Transverse colon (tissue), 4 donors: ENCODE results near the gene MED20.

Experiments
- POLR2A ChIP-seq: fragments of 450-650 bp; IDR thresholded peaks from one replicate; pipeline ENCODE4 v1.6.1; 2016; ENCODE audit warnings: antibody characterized with exemption, mild to moderate bottlenecking, moderate library complexity
- POLR2AphosphoS5 ChIP-seq, 3 donors: sonication (generic); formaldehyde crosslinking; IDR thresholded peaks; one replicate each; pipeline ENCODE4 v1.6.1; 2016; ENCODE audit warnings: antibody characterized with exemption in 3 of 3
- TF ChIP-seq, protein P1 (sequence below), 5 experiments: fragments of 200-600 bp in 3 of 5; fragments of 450-650 bp in 2 of 5; sonication (generic) in 3 of 5; IDR thresholded peaks; 1 replicate in 2 of 5; 2 replicates in 3 of 5; pipeline ENCODE4 v1.5.1; 2016 to 2017; ENCODE audit warnings: antibody characterized with exemption in 5 of 5, inconsistent platforms in 3 of 5, mild to moderate bottlenecking in 2 of 5, moderate library complexity in 1 of 5

DNA sequence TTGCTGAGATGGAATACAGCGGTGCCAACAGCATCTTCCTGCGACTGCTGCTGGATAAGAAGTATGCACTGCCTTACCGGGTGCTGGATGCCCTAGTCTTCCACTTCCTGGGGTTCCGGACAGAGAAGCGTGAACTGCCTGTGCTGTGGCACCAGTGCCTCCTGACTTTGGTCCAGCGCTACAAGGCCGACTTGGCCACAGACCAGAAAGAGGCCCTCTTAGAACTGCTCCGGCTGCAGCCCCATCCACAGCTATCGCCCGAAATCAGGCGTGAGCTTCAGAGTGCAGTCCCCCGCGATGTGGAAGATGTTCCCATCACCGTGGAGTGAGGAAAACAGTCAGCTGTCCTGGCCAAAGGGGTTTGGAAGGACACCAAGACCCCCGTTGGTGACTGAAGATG lies 11.4 kb upstream of the MED20 start:
- TF ChIP-seq POLR2AphosphoS5 (IDR thresholded peaks at IDR 0.05) (no peak), POLR2A (no peak)
- TF ChIP-seq, protein P1, sequence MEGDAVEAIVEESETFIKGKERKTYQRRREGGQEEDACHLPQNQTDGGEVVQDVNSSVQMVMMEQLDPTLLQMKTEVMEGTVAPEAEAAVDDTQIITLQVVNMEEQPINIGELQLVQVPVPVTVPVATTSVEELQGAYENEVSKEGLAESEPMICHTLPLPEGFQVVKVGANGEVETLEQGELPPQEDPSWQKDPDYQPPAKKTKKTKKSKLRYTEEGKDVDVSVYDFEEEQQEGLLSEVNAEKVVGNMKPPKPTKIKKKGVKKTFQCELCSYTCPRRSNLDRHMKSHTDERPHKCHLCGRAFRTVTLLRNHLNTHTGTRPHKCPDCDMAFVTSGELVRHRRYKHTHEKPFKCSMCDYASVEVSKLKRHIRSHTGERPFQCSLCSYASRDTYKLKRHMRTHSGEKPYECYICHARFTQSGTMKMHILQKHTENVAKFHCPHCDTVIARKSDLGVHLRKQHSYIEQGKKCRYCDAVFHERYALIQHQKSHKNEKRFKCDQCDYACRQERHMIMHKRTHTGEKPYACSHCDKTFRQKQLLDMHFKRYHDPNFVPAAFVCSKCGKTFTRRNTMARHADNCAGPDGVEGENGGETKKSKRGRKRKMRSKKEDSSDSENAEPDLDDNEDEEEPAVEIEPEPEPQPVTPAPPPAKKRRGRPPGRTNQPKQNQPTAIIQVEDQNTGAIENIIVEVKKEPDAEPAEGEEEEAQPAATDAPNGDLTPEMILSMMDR (IDR thresholded peaks at IDR 0.05): no peak
